Measurements from ENCODE around the gene HS3ST6. TPM values are rescaled to one million over a fixed set of nuclear protein-coding genes. Genes with fewer than 3 reads are reported as not detected.

The HS3ST6 gene
- total RNA-seq, 1 experiment from 2014 or later = 1.0 TPM

DNA sequence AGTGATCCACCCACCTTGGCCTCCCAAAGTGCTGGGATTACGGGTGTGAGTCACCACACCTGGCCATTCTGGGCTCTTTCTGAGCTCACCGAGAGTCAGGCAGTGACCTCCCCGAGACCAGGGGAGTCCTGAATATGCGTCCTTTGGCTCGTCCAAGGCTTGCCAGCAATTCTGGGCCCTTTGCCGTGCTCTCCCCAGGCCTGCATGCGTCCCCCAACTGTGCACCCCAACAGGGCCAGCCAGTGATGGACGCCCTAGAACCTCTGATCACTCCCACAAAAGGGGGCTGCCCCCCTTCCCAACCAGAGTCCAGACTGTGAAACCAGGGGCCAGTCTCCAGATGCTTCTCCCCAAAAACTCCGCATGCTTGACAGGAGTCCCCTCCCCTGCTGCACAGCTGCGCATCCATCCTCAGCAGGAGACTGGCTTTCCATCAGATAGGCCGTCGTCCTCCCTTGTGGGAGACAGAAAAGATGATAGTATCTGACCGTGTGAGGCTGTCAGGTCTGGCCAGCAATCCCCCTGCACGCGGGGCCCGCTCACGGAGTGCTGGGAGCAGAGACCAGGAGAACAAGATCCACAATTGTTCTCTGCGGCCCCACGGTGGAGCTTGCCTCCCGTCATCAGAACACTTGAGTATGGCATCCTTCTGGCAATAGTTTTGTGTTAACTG is 15.5 kb downstream of the HS3ST6 start:
- ChIA-PET POLR2A (no interaction called here), CTCF (interaction anchor here (0.8 to 1.0 kb wide), 2 partner anchors 21 to 26 kb away, joined by 3 to 7 read pairs; no protein-coding TSS in a partner anchor)
- Mint-ChIP-seq H3K4me3 (no peak overlapping the region), H3K27ac (no peak overlapping the region), H3K36me3 (no peaks in the 10 kb centered on the region), H3K4me1 (0 out of 2 replicates have a peak, but pooled peaks cover 2% of the 10 kb centered on the region), H3K27me3 (ENCODE audit: low read depth) (peaks cover 3% of the 10 kb centered on the region; the same call in 1 of the 2 replicates), H3K9me3 (no peaks in the 10 kb centered on the region)
- TF ChIP-seq JUN (CRISPR knock-in tag; IDR thresholded peaks at IDR 0.05) (no peak), ZBTB21 (CRISPR knock-in tag; IDR thresholded peaks at IDR 0.05; ENCODE audit: borderline replicate concordance) (no peak), ZNF671 (CRISPR knock-in tag; IDR thresholded peaks at IDR 0.05) (no peak), ZNF396 (CRISPR knock-in tag; IDR thresholded peaks at IDR 0.05; ENCODE audit: borderline replicate concordance) (no peak), NR1H2 (CRISPR knock-in tag; IDR thresholded peaks at IDR 0.05) (no peak), NFE2L1 (CRISPR knock-in tag; IDR thresholded peaks at IDR 0.05) (no peak)
- TF ChIP-seq, protein P1, sequence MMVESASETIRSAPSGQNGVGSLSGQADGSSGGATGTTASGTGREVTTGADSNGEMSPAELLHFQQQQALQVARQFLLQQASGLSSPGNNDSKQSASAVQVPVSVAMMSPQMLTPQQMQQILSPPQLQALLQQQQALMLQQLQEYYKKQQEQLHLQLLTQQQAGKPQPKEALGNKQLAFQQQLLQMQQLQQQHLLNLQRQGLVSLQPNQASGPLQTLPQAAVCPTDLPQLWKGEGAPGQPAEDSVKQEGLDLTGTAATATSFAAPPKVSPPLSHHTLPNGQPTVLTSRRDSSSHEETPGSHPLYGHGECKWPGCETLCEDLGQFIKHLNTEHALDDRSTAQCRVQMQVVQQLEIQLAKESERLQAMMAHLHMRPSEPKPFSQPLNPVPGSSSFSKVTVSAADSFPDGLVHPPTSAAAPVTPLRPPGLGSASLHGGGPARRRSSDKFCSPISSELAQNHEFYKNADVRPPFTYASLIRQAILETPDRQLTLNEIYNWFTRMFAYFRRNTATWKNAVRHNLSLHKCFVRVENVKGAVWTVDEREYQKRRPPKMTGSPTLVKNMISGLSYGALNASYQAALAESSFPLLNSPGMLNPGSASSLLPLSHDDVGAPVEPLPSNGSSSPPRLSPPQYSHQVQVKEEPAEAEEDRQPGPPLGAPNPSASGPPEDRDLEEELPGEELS (CRISPR knock-in tag; IDR thresholded peaks at IDR 0.05) = no peak
- TF ChIP-seq, protein P2, sequence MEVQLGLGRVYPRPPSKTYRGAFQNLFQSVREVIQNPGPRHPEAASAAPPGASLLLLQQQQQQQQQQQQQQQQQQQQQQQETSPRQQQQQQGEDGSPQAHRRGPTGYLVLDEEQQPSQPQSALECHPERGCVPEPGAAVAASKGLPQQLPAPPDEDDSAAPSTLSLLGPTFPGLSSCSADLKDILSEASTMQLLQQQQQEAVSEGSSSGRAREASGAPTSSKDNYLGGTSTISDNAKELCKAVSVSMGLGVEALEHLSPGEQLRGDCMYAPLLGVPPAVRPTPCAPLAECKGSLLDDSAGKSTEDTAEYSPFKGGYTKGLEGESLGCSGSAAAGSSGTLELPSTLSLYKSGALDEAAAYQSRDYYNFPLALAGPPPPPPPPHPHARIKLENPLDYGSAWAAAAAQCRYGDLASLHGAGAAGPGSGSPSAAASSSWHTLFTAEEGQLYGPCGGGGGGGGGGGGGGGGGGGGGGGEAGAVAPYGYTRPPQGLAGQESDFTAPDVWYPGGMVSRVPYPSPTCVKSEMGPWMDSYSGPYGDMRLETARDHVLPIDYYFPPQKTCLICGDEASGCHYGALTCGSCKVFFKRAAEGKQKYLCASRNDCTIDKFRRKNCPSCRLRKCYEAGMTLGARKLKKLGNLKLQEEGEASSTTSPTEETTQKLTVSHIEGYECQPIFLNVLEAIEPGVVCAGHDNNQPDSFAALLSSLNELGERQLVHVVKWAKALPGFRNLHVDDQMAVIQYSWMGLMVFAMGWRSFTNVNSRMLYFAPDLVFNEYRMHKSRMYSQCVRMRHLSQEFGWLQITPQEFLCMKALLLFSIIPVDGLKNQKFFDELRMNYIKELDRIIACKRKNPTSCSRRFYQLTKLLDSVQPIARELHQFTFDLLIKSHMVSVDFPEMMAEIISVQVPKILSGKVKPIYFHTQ (CRISPR knock-in tag; IDR thresholded peaks at IDR 0.05) = no peak
- ATAC-seq (no peak), DNase-seq (ENCODE audit: low spot score) (no peak)

DNA sequence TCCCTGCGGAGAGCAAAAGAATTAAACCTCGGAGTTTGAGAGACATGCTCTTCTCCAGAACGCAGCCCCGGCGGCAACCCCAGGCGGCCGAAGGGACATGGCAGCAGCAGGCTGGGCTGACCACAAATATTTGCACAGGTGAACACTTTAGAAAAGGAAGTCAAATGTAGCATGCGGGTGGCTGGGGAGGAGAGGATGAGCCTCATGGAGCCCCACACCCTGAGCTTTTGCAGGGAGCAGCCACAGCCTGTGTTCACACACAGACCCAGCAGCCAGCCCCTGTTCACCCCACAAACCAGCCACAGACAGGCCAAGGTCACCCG is 17.8 kb downstream of the HS3ST6 start:
- DNase-seq (ENCODE audit: low spot score) (no peak), ATAC-seq (no peak)
- peaks cover 3% of the 10 kb centered on the region; the same call in 1 of the 2 replicates for H3K27me3 Mint-ChIP-seq (ENCODE audit: low read depth)
- H3K4me3 Mint-ChIP-seq = no peak overlapping the region
- no peaks in the 10 kb centered on the region for H3K9me3 Mint-ChIP-seq
- H3K27ac Mint-ChIP-seq = no peak overlapping the region
- no peaks in the 10 kb centered on the region for H3K36me3 Mint-ChIP-seq
- no peaks in the 10 kb centered on the region for H3K4me1 Mint-ChIP-seq
- ChIA-PET CTCF (no interaction called here), POLR2A (no interaction called here)
- TF ChIP-seq, protein P3, sequence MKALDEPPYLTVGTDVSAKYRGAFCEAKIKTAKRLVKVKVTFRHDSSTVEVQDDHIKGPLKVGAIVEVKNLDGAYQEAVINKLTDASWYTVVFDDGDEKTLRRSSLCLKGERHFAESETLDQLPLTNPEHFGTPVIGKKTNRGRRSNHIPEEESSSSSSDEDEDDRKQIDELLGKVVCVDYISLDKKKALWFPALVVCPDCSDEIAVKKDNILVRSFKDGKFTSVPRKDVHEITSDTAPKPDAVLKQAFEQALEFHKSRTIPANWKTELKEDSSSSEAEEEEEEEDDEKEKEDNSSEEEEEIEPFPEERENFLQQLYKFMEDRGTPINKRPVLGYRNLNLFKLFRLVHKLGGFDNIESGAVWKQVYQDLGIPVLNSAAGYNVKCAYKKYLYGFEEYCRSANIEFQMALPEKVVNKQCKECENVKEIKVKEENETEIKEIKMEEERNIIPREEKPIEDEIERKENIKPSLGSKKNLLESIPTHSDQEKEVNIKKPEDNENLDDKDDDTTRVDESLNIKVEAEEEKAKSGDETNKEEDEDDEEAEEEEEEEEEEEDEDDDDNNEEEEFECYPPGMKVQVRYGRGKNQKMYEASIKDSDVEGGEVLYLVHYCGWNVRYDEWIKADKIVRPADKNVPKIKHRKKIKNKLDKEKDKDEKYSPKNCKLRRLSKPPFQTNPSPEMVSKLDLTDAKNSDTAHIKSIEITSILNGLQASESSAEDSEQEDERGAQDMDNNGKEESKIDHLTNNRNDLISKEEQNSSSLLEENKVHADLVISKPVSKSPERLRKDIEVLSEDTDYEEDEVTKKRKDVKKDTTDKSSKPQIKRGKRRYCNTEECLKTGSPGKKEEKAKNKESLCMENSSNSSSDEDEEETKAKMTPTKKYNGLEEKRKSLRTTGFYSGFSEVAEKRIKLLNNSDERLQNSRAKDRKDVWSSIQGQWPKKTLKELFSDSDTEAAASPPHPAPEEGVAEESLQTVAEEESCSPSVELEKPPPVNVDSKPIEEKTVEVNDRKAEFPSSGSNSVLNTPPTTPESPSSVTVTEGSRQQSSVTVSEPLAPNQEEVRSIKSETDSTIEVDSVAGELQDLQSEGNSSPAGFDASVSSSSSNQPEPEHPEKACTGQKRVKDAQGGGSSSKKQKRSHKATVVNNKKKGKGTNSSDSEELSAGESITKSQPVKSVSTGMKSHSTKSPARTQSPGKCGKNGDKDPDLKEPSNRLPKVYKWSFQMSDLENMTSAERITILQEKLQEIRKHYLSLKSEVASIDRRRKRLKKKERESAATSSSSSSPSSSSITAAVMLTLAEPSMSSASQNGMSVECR (CRISPR knock-in tag; IDR thresholded peaks at IDR 0.05; ENCODE audit: borderline replicate concordance) = no peak
- TF ChIP-seq, protein P4, sequence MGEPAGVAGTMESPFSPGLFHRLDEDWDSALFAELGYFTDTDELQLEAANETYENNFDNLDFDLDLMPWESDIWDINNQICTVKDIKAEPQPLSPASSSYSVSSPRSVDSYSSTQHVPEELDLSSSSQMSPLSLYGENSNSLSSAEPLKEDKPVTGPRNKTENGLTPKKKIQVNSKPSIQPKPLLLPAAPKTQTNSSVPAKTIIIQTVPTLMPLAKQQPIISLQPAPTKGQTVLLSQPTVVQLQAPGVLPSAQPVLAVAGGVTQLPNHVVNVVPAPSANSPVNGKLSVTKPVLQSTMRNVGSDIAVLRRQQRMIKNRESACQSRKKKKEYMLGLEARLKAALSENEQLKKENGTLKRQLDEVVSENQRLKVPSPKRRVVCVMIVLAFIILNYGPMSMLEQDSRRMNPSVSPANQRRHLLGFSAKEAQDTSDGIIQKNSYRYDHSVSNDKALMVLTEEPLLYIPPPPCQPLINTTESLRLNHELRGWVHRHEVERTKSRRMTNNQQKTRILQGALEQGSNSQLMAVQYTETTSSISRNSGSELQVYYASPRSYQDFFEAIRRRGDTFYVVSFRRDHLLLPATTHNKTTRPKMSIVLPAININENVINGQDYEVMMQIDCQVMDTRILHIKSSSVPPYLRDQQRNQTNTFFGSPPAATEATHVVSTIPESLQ (CRISPR knock-in tag; IDR thresholded peaks at IDR 0.05) = no peak
- TF ChIP-seq HMGA2 (CRISPR knock-in tag; IDR thresholded peaks at IDR 0.05) (no peak), ZNF121 (CRISPR knock-in tag; IDR thresholded peaks at IDR 0.05) (no peak), NR3C1 (CRISPR knock-in tag; conservative IDR thresholded peaks at IDR 0.05; ENCODE audit: low read depth) (no peak), ZNF232 (CRISPR knock-in tag; IDR thresholded peaks at IDR 0.05) (no peak), ZNF219 (CRISPR knock-in tag; IDR thresholded peaks at IDR 0.05; ENCODE audit: borderline replicate concordance) (no peak), TCF7 (CRISPR knock-in tag; IDR thresholded peaks at IDR 0.05; ENCODE audit: low read depth) (no peak), SOX15 (CRISPR knock-in tag; IDR thresholded peaks at IDR 0.05) (no peak), CREB1 (CRISPR knock-in tag; IDR thresholded peaks at IDR 0.05) (no peak), NFYB (CRISPR knock-in tag; conservative IDR thresholded peaks at IDR 0.05; ENCODE audit: low read depth) (no peak)
- TF ChIP-seq, protein P5, sequence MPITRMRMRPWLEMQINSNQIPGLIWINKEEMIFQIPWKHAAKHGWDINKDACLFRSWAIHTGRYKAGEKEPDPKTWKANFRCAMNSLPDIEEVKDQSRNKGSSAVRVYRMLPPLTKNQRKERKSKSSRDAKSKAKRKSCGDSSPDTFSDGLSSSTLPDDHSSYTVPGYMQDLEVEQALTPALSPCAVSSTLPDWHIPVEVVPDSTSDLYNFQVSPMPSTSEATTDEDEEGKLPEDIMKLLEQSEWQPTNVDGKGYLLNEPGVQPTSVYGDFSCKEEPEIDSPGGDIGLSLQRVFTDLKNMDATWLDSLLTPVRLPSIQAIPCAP (CRISPR knock-in tag; IDR thresholded peaks at IDR 0.05) = no peak
- TF ChIP-seq, protein P6, sequence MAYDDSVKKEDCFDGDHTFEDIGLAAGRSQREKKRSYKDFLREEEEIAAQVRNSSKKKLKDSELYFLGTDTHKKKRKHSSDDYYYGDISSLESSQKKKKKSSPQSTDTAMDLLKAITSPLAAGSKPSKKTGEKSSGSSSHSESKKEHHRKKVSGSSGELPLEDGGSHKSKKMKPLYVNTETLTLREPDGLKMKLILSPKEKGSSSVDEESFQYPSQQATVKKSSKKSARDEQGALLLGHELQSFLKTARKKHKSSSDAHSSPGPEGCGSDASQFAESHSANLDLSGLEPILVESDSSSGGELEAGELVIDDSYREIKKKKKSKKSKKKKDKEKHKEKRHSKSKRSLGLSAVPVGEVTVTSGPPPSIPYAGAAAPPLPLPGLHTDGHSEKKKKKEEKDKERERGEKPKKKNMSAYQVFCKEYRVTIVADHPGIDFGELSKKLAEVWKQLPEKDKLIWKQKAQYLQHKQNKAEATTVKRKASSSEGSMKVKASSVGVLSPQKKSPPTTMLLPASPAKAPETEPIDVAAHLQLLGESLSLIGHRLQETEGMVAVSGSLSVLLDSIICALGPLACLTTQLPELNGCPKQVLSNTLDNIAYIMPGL (CRISPR knock-in tag; IDR thresholded peaks at IDR 0.05) = no peak

All from WTC11 (cell line).